H9 (cell line): ENCODE measurements around the gene BFSP1. TPM values are rescaled to one million over a fixed set of nuclear protein-coding genes. Genes with fewer than 3 reads are reported as not detected.

Experiments used
- DNase-seq: peaks from one replicate; pipeline ENCODE4 v3.0.0-alpha.2; 2017
- H2AFZ ChIP-seq: one replicate; pipeline ENCODE4 v1.6.1; 2013; ENCODE audit warnings: mild to moderate bottlenecking, low read length, control low read depth, moderate library complexity
- H2AK5ac ChIP-seq: 2 replicates; pipeline ENCODE4 v1.6.1; 2013; ENCODE audit warnings: low read length, control low read depth, mixed read lengths; ENCODE audit not compliant: insufficient read length
- H2BK120ac ChIP-seq: one replicate; pipeline ENCODE4 v1.6.1; 2013; ENCODE audit warnings: low read depth, mild to moderate bottlenecking, low read length, control low read depth, inconsistent platforms; ENCODE audit not compliant: poor library complexity, severe bottlenecking
- H2BK12ac ChIP-seq: 2 replicates; pipeline ENCODE4 v1.6.1; 2013; ENCODE audit warnings: low read length, control low read depth, mixed read lengths, low read depth; ENCODE audit not compliant: insufficient read length
- H2BK15ac ChIP-seq: 2 replicates; pipeline ENCODE4 v1.6.1; 2013; ENCODE audit warnings: low read depth, low read length, control low read depth
- H2BK20ac ChIP-seq: one replicate; pipeline ENCODE4 v1.6.1; 2013; ENCODE audit warnings: low read depth, mild to moderate bottlenecking, low read length, control low read depth, inconsistent platforms; ENCODE audit not compliant: poor library complexity, severe bottlenecking
- H2BK5ac ChIP-seq: 2 replicates; pipeline ENCODE4 v1.6.1; 2013; ENCODE audit warnings: low read length, control low read depth, mixed read lengths; ENCODE audit not compliant: insufficient read length
- H3K14ac ChIP-seq: 2 replicates; pipeline ENCODE4 v1.6.1; 2013; ENCODE audit warnings: low read length, control low read depth; ENCODE audit not compliant: insufficient read depth
- H3K18ac ChIP-seq: 2 replicates; pipeline ENCODE4 v1.6.1; 2013; ENCODE audit warnings: low read depth, mild to moderate bottlenecking, mixed read lengths, low read length, control low read depth; ENCODE audit not compliant: insufficient read length
- H3K23ac ChIP-seq: 2 replicates; pipeline ENCODE4 v1.6.1; 2013; ENCODE audit warnings: low read length, control low read depth, mixed read lengths, low read depth; ENCODE audit not compliant: insufficient read length
- H3K23me2 ChIP-seq: 2 replicates; pipeline ENCODE4 v1.6.1; 2013; ENCODE audit warnings: low read depth, mild to moderate bottlenecking, mixed read lengths, low read length, control low read depth; ENCODE audit not compliant: insufficient read length, poor library complexity, severe bottlenecking
- H3K27ac ChIP-seq: 2 replicates; pipeline ENCODE4 v1.5.1; 2013; ENCODE audit warnings: low read length, control low read depth, mixed read lengths, low read depth; ENCODE audit not compliant: insufficient read length
- H3K27me3 ChIP-seq: 2 replicates; pipeline ENCODE4 v1.6.1; 2013; ENCODE audit warnings: low read length, control low read depth, inconsistent platforms; ENCODE audit not compliant: insufficient read depth
- H3K4ac ChIP-seq: 2 replicates; pipeline ENCODE4 v1.6.1; 2013; ENCODE audit warnings: low read depth, mild to moderate bottlenecking, control low read depth, inconsistent platforms, low read length, moderate library complexity
- H3K4me1 ChIP-seq: 2 replicates; pipeline ENCODE4 v1.6.1; 2013; ENCODE audit warnings: low read length, control low read depth, inconsistent platforms; ENCODE audit not compliant: insufficient read depth
- H3K4me2 ChIP-seq: 2 replicates; pipeline ENCODE4 v1.6.1; 2013; ENCODE audit warnings: low read length, control low read depth, mixed read lengths; ENCODE audit not compliant: insufficient read length, insufficient read depth
- H3K56ac ChIP-seq: 2 replicates; pipeline ENCODE4 v1.6.1; 2013; ENCODE audit warnings: low read depth, mild to moderate bottlenecking, mixed read lengths, low read length, control low read depth; ENCODE audit not compliant: insufficient read length
- H3K79me1 ChIP-seq: 2 replicates; pipeline ENCODE4 v1.6.1; 2013; ENCODE audit warnings: low read depth, mild to moderate bottlenecking, moderate library complexity, low read length, control low read depth, inconsistent platforms; ENCODE audit not compliant: insufficient read depth, poor library complexity, severe bottlenecking
- H3K79me2 ChIP-seq: 2 replicates; pipeline ENCODE4 v1.6.1; 2013; ENCODE audit warnings: low read length, control low read depth, inconsistent platforms; ENCODE audit not compliant: insufficient read depth
- H3K9ac ChIP-seq: 2 replicates; pipeline ENCODE4 v1.6.1; 2013; ENCODE audit warnings: low read length, control low read depth, mixed read lengths; ENCODE audit not compliant: insufficient read length; ENCODE audit errors: extremely low read depth
- H3K9me3 ChIP-seq: one replicate; pipeline ENCODE4 v1.6.1; 2013; ENCODE audit warnings: low read depth, low read length, inconsistent platforms; ENCODE audit not compliant: control insufficient read depth
- H3T11ph ChIP-seq: one replicate; pipeline ENCODE4 v1.6.1; 2013; ENCODE audit warnings: mild to moderate bottlenecking, low read length, control low read depth, inconsistent platforms
- H4K20me1 ChIP-seq: one replicate; pipeline ENCODE4 v1.6.1; 2013; ENCODE audit not compliant: control insufficient read depth, insufficient read length, insufficient read depth
- H4K5ac ChIP-seq: 2 replicates; pipeline ENCODE4 v1.6.1; 2013; ENCODE audit warnings: low read depth, mild to moderate bottlenecking, mixed read lengths, low read length, control low read depth; ENCODE audit not compliant: insufficient read length
- H4K8ac ChIP-seq: replicated peaks from 2 replicates; pipeline ENCODE4 v1.6.1; 2013; ENCODE audit warnings: low read length, control low read depth, mixed read lengths, low read depth; ENCODE audit not compliant: insufficient read length
- H4K91ac ChIP-seq: 2 replicates; pipeline ENCODE4 v1.6.1; 2013; ENCODE audit warnings: low read depth, mild to moderate bottlenecking, moderate library complexity, mixed read lengths, low read length, control low read depth; ENCODE audit not compliant: insufficient read length
- H3K27ac Mint-ChIP-seq, 3 experiments: 2 replicates in 2 of 3; 3 replicates in 1 of 3; pipeline ENCODE4 v1.8.0; 2020 to 2021; ENCODE audit warnings: mixed read lengths in 3 of 3, mild to moderate bottlenecking in 1 of 3, moderate library complexity in 1 of 3
- H3K27me3 Mint-ChIP-seq: 2 replicates; pipeline ENCODE4 v1.8.0; 2021; ENCODE audit warnings: low read depth, mild to moderate bottlenecking, moderate library complexity, mixed read lengths
- H3K36me3 Mint-ChIP-seq, 3 experiments: 2 replicates in 2 of 3; 3 replicates in 1 of 3; pipeline ENCODE4 v1.8.0; 2020 to 2021; ENCODE audit warnings: low read depth in 3 of 3, mixed read lengths in 3 of 3; ENCODE audit not compliant: insufficient read depth in 1 of 3
- H3K4me1 Mint-ChIP-seq, 2 experiments: 2 replicates each; pipeline ENCODE4 v1.8.0; 2020; ENCODE audit warnings: mixed read lengths in 2 of 2
- H3K4me3 Mint-ChIP-seq, 2 experiments: 2 replicates in 1 of 2; 3 replicates in 1 of 2; pipeline ENCODE4 v1.8.0; 2020 to 2021; ENCODE audit warnings: mild to moderate bottlenecking in 2 of 2, mixed read lengths in 2 of 2, moderate library complexity in 1 of 2
- H3K9me3 Mint-ChIP-seq, 2 experiments: 2 replicates in 1 of 2; 3 replicates in 1 of 2; pipeline ENCODE4 v1.8.0; 2020; ENCODE audit warnings: mild to moderate bottlenecking in 2 of 2, mixed read lengths in 2 of 2, moderate library complexity in 1 of 2
- WGBS: extraction: QIAGEN DNeasy Blood & Tissue Kit; methylation state at CpG from one replicate; pipeline ENCODE4 v1.1.7; 2013; ENCODE audit warnings: missing lambda C conversion rate, low lambda C conversion rate, mixed read lengths; ENCODE audit not compliant: insufficient read length; ENCODE audit errors: extremely low coverage; 5-methylcytosine and 5-hydroxymethylcytosine counted together
- total RNA-seq: library from RNA; stranded (reverse); gene quantifications from 2 replicates; pipeline ENCODE4 v1.2.1, GENCODE V29; 2021
- TF ChIP-seq, protein P1 (sequence below): fragments of 200-600 bp; sonication (generic); conservative IDR thresholded peaks from 3 replicates; pipeline ENCODE4 v1.8.0; 2021; ENCODE audit warnings: antibody characterized with exemption, mild to moderate bottlenecking

Gene BFSP1
- total RNA-seq, 1 experiment from 2014 or later: 9.4 TPM

DNA sequence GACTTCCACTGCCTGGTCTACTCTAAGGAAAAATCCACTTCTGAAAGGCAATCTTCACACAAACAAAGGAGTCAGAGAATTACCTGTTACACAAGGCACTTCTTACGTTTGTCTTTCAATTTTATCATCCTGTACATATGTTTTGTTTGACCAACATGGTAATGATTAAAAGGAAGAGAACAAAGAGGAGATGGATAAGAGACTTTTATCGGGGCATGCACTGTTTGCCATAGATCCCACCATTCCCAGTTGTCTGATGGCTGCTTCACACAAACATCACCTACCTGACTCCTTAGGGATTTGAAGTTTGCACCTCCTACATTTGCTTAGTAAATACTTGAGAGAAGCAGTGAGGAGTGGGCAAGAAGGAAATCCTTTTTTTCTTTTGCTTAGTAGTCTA is 87.1 kb downstream of the BFSP1 start:
- Histone ChIP-seq H4K8ac (no peak overlapping the region), H3K14ac (no peak overlapping the region), H4K5ac (no peak overlapping the region), H2BK20ac (no peak overlapping the region), H2BK15ac (no peak overlapping the region), H2AK5ac (no peak overlapping the region), H3K18ac (no peak overlapping the region), H3K23me2 (no peaks in the 10 kb centered on the region), H3K9ac (no peak overlapping the region), H3K79me1 (no peaks in the 10 kb centered on the region), H2BK120ac (no peak overlapping the region), H3K27me3 (no peaks in the 10 kb centered on the region), H2BK5ac (no peak overlapping the region), H4K91ac (no peak overlapping the region), H3K56ac (no peak overlapping the region), H3K4me2 (no peak overlapping the region), H3K4me1 (no peaks in the 10 kb centered on the region), H4K20me1 (no peaks in the 10 kb centered on the region), H3K23ac (no peak overlapping the region), H3K4ac (no peak overlapping the region), H3K79me2 (no peaks in the 10 kb centered on the region), H3K9me3 (no peaks in the 10 kb centered on the region), H3K27ac (no peak overlapping the region), H2BK12ac (no peak overlapping the region), H2AFZ (no peak overlapping the region), H3T11ph (no peak overlapping the region)
- Mint-ChIP-seq H3K9me3 (peaks cover 0 to 3% of the 10 kb centered on the region in 2 experiments; a peak in 1 of 5 replicates), H3K36me3 (no peaks in the 10 kb centered on the region), H3K4me1 (no peaks in the 10 kb centered on the region), H3K27me3 (peaks cover 11% of the 10 kb centered on the region), H3K4me3 (no peak overlapping the region), H3K27ac (no peak overlapping the region)
- TF ChIP-seq, protein P1, sequence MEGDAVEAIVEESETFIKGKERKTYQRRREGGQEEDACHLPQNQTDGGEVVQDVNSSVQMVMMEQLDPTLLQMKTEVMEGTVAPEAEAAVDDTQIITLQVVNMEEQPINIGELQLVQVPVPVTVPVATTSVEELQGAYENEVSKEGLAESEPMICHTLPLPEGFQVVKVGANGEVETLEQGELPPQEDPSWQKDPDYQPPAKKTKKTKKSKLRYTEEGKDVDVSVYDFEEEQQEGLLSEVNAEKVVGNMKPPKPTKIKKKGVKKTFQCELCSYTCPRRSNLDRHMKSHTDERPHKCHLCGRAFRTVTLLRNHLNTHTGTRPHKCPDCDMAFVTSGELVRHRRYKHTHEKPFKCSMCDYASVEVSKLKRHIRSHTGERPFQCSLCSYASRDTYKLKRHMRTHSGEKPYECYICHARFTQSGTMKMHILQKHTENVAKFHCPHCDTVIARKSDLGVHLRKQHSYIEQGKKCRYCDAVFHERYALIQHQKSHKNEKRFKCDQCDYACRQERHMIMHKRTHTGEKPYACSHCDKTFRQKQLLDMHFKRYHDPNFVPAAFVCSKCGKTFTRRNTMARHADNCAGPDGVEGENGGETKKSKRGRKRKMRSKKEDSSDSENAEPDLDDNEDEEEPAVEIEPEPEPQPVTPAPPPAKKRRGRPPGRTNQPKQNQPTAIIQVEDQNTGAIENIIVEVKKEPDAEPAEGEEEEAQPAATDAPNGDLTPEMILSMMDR: no peak
- WGBS: no CpG with 5 or more reads among the region's 2 CpGs
- no peak for DNase-seq

Other genes starting within 250 kb of the BFSP1 start
- gene DSTN, start 38.7 kb upstream of the BFSP1 start, total RNA-seq: 145 and 148 TPM in 2 replicates
- gene RRBP1, start 150.9 kb upstream of the BFSP1 start, total RNA-seq: 89.8 and 97.8 TPM in 2 replicates
- gene BANF2, start 168.6 kb upstream of the BFSP1 start, total RNA-seq: not detected in 2 replicates